DMS 273 (cell line): ENCODE measurements around the gene HIGD1B.
A peak's percentile ranks its signal among the peaks of the same experiment; 100 is the strongest.

Source experiments
- DNase-seq: peaks from one replicate; lab custom pipeline; 2025; ENCODE audit not compliant: unreplicated experiment; lab: John Stamatoyannopoulos, UW

HIGD1B gene

DNA sequence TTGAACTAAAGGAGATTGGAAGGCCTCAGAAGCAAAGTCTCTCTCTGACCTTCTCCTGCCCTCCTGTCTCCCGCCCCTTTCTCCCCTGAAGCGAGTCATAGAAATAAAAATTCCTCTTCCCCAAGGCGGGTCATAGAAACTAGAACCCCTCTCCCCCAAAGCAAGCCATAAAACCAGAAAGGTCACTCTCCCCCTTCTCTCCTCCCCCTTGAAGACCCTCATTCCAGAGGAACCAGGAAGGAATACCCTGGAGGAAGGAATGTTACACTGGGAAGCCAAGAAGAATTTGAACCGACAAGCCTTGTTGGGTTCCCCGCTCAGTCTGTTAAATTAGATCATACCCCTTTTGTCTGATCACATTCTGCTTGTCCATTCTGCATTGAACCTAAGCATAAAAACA, 14.9 kb upstream of the HIGD1B start:
- DNase-seq: no peak

DNA sequence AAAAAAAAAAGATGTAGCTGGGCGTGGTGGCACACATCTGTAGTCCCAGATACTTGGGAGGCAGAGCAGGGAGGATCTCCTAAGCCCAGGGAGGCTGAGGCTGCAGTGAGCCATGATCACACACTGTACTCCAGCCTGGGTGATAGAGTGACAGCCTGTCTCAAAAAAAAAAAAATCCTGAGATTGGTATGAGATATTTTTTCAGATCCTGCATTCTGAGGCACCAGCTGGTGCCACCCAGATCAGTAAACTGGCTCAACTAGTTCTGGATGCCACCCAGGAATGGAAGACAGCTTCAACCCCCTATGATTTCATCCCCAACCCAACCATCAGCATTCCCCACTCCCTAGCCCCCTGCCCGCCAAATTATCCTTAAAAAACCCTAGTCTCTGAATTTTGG, 10.5 kb upstream of the HIGD1B start:
- DNase-seq: peak; percentile 31

DNA sequence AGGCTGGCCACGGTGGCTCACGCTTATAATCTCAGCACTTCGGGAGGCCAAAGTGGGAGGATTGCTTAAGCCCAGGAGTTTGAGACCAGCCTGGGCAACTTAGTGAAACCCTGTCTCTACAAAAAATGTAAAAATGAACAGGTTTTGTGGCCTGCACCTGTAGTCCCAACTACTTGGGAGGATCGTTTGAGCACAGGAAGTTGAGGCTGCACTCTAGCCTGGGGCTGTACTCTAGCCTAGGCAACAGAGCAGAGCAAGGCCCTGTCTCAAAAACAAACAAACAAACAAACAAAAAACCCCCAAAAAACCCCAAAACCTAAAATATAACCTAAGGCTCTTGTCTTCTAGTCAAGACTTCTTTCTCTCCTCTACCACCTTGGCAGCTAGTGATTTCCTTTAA, 7.4 kb upstream of the HIGD1B start:
- no peak for DNase-seq

DNA sequence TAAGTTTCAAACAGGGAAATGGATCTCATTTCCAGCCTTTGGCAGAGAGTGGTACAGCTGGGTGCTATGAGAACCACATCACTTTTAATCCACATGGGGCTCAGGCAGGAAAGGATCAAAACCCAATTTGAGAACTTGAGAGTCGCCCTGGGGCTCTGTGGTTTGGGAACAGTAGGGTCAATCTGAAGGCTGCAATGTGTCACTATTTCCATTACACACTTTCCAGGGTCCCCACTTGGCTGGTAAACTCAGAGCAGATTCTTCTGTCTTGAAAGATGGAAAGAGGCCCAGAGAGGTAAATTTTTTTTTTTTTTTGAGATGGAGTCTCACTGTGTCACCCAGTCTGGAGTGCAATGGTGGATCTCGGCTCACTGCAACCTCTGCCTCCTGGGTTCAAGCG, 6.7 kb upstream of the HIGD1B start:
- DNase-seq: no peak

DNA sequence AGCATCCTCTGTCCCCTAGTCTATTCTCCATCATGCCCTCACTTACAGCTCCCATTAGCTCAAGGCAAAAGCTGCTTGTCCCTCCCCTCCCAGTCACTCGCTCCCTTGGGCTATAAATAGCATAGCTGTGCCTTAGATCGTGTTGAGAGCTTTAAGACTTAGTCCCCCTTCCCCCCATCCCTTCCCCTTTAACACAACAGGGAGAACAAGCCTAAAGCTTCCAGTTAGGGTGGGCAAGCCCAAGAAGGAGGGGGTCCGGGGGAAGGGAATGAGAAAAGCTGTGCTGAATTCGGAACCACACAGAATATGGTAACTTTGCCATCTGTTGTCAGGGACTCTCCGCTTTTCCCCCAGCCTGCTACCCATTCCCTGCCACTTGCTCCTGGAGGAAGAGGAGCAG, 4.9 kb upstream of the HIGD1B start:
- peak; percentile 61 for DNase-seq

DNA sequence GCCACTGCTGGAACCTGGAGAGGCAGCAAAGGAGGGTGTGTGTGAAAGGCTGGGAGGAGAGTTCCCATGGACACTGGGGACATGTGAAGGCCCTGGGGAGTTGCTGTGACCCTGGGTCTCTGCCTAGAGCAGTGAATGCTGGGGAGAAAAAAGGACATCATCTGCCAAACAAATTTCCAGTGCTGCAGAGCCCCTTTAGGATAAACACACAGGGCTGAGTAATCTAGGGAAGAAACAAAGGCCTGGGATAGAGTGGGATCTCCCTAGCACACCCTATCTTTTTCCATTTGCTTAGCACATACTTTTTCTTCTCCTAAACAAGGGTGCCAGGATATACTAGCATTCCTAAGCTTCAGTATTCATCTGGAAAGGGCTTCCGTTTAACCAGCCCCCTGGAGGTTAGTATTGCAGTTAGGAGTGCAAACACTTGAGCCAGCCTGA, 3.3 kb upstream of the HIGD1B start:
- no peak for DNase-seq

DNA sequence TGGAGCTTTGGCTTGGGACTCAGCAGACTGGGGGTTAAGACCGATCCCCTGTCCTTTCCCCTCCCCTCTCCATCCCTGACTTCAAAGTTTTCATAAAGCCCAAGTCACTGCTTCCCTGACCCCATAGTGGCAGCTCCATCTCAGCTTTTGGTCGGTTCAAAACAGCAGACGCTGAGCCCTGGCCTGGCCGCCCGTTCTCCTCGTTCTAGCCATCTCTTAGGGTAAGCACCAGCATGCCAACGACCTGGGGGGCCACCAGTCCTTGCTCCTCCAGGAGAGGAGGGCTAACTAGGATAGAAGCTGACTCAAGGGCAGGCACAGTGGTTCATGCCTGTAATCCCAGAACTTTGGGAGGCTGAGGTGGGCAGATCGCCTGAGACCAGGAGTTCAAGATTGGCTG, 1.5 kb upstream of the HIGD1B start:
- no peak for DNase-seq

DNA sequence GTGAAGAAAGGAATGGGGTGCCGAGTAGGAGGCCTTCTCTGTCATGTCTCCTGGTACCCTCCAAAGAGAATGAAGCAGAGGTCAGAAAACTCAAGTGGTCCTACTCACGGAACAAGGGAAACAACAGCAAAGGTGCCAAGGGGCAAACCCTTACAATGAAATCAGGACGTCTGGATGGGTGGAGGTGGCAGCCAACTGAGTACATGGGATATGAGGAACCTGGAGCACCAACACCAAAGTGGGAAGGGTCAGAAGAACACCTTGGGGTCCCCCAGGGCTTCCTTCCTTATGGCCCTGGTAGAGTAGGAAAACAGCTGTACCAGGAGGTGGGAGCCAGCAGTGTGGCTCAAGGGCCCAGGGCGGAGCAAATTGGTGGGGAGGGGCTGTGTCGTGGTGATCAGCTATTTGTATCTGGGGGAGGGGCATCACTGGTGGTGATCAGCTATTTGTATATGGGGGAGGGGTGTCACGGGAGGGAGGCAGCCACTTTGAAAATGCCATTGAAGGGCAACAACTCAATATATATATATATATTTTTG, 643 bp downstream of the HIGD1B start:
- DNase-seq: no peak

DNA sequence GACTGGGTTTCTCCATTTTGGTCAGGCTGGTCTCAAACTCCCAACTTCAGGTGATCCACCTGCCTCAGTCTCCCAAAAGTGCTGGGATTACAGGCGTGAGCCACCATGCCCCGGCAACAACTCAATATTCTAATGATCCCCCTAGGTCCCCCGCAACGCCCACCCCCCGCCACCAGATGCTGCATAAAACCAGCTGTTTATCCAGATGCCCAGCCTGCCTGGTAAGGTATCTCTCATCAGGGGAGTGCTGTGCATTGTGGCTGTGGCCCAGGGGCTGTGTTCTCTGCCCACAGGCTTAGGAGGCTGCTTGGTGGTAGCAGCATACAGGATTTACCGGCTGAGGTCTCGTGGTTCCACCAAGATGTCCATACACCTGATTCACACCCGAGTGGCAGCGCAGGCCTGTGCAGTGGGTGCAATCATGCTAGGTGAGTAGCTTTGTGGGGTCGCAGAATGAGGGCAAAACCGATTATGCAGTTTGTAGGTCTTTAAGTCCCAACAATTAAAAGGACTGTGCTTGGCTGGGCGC, 1.3 kb downstream of the HIGD1B start:
- no peak for DNase-seq

DNA sequence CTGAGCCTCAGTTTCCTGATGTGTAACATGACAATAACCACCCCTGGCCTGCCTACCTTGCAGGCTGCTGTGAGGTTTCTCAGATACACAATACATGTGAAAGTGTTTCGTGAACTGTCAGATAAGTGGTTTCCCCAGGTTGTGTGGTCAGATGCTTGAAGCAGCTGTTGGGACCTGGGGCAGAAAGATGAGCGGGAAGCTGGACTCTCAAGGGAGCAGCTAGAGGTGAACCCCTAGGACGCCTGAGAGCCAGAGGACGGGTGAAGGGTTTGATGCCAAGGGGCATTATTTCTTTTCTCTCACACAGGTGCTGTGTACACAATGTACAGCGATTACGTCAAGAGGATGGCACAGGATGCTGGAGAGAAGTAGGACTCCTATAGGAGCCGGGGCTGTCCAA, 2.3 kb downstream of the HIGD1B start:
- DNase-seq: no peak

DNA sequence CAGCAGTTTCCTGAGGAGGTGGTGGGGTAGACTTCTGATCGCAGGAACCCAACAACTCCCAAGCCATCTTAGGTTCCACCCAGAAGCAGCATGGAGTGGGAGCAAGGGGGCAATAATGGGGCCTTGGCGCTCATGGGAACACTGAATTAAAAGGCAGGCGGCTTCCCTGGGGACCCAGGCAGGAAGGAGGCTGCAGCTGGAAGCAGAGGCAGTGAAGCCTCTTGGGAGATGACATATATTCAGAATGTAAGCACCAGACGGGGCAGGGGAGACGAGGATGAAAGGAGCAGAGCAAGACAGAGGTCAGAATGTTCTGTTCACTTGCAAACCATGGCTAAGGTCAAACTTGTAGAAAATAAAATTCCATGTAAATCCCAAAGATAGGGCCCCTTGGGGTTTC, 2.9 kb downstream of the HIGD1B start:
- DNase-seq: no peak

DNA sequence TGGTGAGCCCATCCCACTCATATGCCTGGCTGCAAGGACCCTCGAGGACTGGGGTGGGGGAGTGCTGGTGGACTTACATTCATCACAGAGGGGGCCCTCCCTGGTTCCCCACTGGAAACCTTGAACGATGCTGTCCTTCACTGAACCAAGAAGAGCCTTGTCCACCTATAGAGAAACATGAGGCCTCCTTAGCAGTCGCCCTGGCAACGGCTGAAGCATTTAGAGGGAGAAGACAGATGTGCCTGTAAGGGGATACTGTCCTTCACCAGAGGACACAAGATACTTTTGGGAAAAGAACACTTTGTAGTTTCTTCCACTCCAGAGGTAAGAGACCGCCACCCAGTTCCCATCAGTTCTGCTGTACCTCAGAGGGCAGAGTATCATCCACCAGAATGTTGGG, 6.5 kb downstream of the HIGD1B start:
- DNase-seq: peak; percentile 29

DNA sequence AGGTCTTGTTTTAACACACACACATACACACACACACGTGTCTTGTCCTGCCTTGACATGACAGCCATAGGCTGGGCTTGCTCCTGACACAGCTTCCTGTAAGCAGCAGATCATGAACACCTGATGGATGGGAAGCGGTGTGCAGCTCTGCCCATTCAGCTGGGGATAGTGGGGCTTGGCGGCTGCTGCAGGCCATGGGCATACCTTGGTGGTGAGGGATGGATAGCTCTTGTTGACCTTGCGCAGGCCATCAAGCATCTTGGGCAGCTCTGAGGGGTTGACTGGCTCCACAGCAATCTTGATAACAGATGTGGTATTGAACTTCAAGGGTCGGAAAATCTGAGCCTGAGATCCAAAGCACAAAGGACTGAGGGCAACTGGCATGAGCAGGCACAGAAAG, 12.0 kb downstream of the HIGD1B start:
- no peak for DNase-seq

DNA sequence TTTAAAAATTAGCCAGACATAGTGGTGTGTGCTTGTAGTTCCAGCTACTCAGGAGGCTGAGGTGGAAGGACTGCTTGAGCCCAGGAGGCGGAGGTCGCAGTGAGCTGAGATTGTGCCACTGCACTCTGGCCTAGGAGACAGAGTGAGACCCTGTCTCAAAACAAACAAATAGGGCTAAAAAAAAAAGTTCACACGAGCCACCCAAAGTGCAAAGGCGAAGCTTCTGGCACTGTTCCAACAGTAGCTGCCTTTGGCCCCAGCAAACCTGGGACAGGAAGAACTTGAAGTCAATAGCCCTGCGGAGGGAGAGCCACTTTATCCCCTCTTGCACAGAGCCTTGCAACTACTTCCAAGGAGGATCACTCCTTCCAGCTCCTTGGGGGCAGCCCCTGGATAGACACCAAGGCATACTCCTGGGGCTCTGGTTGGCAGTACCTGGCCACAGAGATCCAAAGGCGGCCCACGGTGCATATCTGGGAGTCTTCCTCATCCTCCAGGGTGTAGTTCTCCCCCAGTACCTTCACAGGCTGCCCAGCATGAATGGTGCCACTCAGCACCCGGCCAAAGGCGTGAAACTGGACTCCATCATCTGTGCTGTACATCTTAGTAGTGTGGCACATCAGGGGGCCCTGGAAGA, 14.7 kb downstream of the HIGD1B start:
- DNase-seq: no peak

DNA sequence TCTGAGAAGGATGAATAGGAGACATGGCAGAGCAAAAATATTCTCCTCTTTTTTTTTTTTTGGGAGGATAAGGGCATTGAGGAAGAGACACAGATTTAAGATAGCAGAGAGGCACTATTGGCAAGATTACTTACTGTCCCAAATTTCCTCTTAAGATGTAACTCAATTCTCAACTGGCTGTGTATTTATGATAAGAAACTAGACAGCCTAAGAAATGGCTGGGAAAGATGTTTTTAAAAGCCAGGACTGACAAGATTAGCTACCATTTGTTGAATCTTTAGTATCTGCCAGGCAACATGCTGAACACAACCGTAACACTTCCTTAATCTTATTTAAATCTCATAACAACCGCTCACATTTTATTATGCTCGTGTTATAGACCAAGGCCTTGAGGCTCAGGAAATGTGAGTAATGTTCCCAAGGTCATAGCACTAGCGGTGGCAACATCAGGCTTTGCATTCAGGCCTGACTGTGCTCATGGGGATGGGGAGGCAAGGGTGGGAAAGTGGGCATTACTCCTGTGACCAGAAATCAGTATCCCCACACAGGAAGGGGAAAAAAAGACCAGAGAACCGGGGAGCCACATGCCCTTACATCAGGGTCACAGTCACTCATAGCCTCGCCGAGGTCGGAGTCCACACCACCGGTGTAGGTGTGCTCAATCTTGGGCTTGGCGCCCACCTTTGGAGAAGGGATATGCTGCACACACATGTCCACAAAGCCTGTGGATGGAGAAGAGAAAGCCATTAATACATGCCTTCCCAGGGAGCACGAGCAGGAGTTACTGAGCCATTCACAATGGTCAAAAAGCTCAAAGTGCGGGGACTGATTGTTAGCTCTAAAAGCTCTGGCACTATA, 15.6 kb downstream of the HIGD1B start:
- no peak for DNase-seq

DNA sequence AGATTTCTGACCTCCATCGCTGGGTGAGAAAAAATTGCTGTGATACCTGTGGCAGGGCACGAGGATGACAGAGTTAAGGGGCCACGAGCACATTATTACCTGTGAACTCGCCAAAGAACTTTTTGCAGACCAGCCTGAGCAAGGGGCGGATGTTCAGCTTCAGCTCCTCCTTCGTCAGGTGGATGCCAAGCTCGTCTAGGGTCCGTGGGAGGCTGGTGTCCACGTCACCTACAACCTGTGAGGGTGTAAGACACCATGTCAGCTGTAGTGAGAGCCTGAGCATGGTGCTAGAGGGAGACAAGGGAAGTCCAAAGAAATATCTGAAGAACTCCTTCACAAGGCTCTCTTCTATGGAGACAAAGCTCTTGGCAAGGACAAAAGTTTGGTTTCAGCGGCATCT, 17.1 kb downstream of the HIGD1B start:
- no peak for DNase-seq

DNA sequence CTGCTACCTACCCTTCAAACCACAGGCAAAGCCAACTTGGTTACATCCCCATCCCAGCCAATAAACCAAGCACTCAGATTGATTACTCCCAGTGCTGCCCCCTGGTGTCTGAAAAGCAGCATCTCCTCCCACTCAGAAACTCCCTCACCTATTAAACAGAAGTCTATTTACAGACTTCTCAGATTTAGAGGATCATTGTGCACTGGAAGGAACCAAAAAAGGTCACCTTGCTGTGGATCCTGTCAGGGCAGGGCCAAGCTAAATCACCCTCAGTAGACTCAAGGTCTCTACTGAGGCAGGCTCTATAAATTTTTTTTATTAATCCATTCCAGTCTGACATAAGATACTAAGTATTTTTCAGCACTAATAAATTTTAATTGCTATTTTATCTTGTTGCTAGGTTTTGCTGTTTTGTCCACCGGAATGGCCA, 17.6 kb downstream of the HIGD1B start:
- DNase-seq: peak; percentile 87

DNA sequence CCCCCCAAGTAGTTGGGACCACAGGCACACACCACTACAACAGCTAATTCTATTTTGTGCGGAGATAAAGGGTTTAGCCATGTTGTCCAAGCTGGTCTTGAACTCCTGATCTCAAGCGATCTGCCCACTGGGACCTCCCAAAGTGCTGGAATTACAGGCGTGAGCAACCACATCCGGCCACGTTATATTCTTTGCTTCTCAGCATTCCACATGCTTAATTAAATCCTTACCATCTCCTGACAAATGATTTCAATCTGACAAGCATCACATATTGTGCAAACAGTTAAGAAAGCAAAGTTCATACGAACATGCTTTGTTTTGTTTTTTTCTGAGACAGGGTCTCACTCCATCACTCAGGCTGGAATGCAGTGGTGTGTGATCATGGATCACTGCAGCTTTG, 18.2 kb downstream of the HIGD1B start:
- DNase-seq: no peak

DNA sequence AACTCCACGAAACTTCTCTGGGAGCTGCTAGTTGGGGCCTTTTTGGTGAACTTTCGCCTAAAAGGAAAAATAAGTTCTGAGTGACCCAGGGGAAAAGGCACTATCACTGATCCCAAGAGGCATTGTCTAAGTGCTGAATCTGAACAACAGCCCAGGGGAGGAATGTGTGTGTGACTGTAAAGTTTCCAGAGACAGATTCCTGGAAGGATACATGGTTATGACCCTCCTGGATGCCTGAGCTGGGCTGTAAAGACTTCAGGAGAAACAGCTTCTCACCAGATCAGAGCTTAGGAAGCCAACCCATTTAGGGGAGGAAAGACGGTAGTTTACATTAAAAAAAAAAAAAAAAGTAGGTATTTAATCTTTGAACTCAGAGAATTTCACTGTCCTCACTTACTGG, 20.2 kb downstream of the HIGD1B start:
- DNase-seq: no peak

DNA sequence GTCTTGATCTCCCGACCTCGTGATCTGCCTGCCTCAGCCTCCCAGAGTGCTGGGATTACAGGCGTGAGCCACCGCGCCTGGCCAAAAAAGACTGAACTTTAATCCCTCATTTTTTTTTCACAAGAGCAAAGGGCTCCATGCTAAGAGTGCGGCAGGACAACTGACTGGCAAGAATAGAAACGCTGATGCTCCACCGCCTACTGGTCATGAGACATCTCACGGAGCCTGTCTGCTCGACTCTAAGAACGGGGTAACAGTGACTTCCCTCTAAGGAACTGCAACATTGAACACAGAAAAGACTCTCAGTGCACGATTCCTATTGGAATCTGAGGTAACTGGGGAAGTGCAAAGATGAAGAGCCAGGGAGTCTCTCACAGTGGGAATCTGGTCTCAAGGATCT, 23.9 kb downstream of the HIGD1B start:
- DNase-seq: no peak

DNA sequence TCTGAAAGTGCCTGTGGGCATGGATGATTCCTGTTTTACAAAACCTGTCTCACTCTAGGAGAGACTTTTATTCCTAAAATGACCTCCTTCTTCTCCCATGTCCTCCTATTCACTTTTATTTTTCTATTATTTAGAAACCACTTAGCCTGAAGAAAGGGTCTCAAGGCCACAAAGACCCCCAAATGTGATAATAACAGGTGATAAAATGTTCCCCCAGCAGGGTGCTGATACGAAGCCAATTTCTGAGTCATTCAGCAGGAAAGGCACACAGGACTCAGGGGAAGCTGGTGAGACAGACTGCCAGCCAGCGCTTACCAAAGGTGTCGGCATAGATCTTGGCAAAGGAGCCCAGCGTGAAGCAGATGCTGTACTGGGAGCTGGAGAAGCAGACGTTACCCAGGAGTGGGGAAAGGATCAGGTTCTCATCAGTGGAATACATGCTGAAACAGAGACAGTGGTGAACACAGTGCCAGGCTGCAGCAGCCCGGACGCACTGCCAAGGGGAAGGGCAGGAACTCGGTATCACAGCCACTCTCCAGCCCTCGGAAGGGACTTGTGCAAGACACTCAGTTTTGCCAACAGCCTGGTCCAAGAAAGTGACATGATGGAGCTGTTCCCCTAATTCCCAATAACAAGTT, 24.6 kb downstream of the HIGD1B start:
- peak; percentile 90 for DNase-seq

DNA sequence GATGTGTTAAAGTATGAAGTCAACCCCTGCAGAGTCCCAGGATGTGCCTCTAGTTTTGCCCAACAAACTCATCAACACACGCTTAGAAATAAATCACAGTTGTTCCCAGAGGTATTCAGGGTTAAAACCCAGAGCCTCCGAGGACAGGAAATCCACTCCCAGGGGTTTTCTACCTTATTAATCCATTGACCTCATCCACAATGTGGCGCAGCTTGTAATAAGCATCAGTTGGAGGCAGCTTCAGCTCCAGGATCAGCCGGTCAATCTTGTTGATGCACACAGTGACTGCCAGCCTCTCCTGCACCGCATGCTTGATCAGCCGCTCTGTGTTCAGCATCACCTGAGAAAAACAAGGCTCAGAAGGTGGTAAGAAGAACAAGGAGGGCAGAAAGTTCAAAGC, 28.1 kb downstream of the HIGD1B start:
- DNase-seq: no peak
